ENCODE measurements around the gene PSAT1. TPM values are rescaled to one million over a fixed set of nuclear protein-coding genes. Genes with fewer than 3 reads are reported as not detected.

PSAT1 gene
- total and polyA plus RNA-seq, 2 experiments from 2014 or later: 414 to 486 TPM

DNA sequence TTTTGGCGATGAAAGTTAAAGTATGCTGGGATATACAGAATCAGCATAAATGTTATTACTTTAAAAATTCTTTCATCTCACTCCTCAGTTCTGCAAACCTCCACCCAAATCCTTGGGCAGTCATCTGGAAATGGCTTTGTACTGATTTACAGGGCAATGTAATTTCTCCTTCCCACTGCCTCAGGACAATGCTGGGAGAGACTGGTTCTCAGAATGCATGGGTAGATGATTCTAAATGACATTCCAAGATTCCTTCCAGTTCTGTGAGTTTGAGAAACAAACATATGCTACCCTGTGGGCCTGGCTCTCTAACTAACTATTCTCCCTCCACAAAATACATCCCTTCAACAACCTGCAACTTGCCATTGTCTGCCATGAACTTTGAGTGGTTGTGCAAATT is 7.5 kb upstream of the PSAT1 start:
- Mint-ChIP-seq H3K4me1 (peaks cover 10% of the 10 kb centered on the region), H3K27ac (no peak overlapping the region), H3K36me3 (ENCODE audit: low read depth) (no peaks in the 10 kb centered on the region), H3K27me3 (ENCODE audit: insufficient read depth, low read depth, poor library complexity) (no peaks in the 10 kb centered on the region), H3K9me3 (no peaks in the 10 kb centered on the region), H3K4me3 (no peak overlapping the region)
- H3K36me3 ChIP-seq (ENCODE audit: insufficient read depth): no peaks in the 10 kb centered on the region
- H4K20me1 ChIP-seq (replicated peaks; ENCODE audit: insufficient read depth): no peaks in the 10 kb centered on the region
- DNase-seq (ENCODE audit: low spot score) (no peak), ATAC-seq (no peak)
- H3K9me2 ChIP-seq (ENCODE audit: insufficient read depth): peaks cover 9% of the 10 kb centered on the region
- no peaks in the 10 kb centered on the region for H3K27me3 ChIP-seq (ENCODE audit: insufficient read depth)
- H3K4me2 ChIP-seq: no peak overlapping the region
- H3K27ac ChIP-seq (ENCODE audit: low read depth): no peak overlapping the region
- no peaks in the 10 kb centered on the region for H3F3A ChIP-seq (replicated peaks; ENCODE audit: low read depth)
- no peak overlapping the region for H2AFZ ChIP-seq
- H3K79me2 ChIP-seq (replicated peaks; ENCODE audit: insufficient read depth): no peaks in the 10 kb centered on the region
- H3K4me1 ChIP-seq (ENCODE audit: insufficient read depth): peaks cover 3% of the 10 kb centered on the region; the same call in 1 of the 2 replicates
- TF ChIP-seq ZNF114 (CRISPR knock-in tag; IDR thresholded peaks at IDR 0.05) (no peak), JUNB (IDR thresholded peaks at IDR 0.05; ENCODE audit: unreplicated experiment) (no peak), ZNF331 (CRISPR knock-in tag; IDR thresholded peaks at IDR 0.05; ENCODE audit: low read depth) (no peak), CREB1 (CRISPR knock-in tag; IDR thresholded peaks at IDR 0.05; ENCODE audit: low read depth) (no peak), EZH2phosphoT487 (IDR thresholded peaks at IDR 0.05; ENCODE audit: unreplicated experiment) (no peak), NANOG (IDR thresholded peaks at IDR 0.05; ENCODE audit: borderline replicate concordance) (no peak), STAT1 (IDR thresholded peaks at IDR 0.05; ENCODE audit: unreplicated experiment) (no peak), EZH2 (IDR thresholded peaks at IDR 0.05; ENCODE audit: low read depth, unreplicated experiment) (no peak), POLR2AphosphoS5 (IDR thresholded peaks at IDR 0.05; ENCODE audit: low read depth) (no peak)
- TF ChIP-seq, protein P1, sequence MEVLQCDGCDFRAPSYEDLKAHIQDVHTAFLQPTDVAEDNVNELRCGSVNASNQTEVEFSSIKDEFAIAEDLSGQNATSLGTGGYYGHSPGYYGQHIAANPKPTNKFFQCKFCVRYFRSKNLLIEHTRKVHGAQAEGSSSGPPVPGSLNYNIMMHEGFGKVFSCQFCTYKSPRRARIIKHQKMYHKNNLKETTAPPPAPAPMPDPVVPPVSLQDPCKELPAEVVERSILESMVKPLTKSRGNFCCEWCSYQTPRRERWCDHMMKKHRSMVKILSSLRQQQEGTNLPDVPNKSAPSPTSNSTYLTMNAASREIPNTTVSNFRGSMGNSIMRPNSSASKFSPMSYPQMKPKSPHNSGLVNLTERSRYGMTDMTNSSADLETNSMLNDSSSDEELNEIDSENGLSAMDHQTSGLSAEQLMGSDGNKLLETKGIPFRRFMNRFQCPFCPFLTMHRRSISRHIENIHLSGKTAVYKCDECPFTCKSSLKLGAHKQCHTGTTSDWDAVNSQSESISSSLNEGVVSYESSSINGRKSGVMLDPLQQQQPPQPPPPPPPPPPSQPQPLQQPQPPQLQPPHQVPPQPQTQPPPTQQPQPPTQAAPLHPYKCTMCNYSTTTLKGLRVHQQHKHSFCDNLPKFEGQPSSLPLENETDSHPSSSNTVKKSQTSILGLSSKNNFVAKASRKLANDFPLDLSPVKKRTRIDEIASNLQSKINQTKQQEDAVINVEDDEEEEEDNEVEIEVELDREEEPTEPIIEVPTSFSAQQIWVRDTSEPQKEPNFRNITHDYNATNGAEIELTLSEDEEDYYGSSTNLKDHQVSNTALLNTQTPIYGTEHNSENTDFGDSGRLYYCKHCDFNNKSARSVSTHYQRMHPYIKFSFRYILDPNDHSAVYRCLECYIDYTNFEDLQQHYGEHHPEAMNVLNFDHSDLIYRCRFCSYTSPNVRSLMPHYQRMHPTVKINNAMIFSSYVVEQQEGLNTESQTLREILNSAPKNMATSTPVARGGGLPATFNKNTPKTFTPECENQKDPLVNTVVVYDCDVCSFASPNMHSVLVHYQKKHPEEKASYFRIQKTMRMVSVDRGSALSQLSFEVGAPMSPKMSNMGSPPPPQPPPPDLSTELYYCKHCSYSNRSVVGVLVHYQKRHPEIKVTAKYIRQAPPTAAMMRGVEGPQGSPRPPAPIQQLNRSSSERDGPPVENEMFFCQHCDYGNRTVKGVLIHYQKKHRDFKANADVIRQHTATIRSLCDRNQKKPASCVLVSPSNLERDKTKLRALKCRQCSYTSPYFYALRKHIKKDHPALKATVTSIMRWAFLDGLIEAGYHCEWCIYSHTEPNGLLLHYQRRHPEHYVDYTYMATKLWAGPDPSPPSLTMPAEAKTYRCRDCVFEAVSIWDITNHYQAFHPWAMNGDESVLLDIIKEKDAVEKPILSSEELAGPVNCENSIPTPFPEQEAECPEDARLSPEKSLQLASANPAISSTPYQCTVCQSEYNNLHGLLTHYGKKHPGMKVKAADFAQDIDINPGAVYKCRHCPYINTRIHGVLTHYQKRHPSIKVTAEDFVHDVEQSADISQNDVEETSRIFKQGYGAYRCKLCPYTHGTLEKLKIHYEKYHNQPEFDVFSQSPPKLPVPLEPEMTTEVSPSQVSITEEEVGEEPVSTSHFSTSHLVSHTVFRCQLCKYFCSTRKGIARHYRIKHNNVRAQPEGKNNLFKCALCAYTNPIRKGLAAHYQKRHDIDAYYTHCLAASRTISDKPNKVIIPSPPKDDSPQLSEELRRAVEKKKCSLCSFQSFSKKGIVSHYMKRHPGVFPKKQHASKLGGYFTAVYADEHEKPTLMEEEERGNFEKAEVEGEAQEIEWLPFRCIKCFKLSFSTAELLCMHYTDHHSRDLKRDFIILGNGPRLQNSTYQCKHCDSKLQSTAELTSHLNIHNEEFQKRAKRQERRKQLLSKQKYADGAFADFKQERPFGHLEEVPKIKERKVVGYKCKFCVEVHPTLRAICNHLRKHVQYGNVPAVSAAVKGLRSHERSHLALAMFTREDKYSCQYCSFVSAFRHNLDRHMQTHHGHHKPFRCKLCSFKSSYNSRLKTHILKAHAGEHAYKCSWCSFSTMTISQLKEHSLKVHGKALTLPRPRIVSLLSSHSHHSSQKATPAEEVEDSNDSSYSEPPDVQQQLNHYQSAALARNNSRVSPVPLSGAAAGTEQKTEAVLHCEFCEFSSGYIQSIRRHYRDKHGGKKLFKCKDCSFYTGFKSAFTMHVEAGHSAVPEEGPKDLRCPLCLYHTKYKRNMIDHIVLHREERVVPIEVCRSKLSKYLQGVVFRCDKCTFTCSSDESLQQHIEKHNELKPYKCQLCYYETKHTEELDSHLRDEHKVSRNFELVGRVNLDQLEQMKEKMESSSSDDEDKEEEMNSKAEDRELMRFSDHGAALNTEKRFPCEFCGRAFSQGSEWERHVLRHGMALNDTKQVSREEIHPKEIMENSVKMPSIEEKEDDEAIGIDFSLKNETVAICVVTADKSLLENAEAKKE (CRISPR knock-in tag; IDR thresholded peaks at IDR 0.05): no peak
- TF ChIP-seq, protein P2, sequence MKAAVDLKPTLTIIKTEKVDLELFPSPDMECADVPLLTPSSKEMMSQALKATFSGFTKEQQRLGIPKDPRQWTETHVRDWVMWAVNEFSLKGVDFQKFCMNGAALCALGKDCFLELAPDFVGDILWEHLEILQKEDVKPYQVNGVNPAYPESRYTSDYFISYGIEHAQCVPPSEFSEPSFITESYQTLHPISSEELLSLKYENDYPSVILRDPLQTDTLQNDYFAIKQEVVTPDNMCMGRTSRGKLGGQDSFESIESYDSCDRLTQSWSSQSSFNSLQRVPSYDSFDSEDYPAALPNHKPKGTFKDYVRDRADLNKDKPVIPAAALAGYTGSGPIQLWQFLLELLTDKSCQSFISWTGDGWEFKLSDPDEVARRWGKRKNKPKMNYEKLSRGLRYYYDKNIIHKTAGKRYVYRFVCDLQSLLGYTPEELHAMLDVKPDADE (IDR thresholded peaks at IDR 0.05): no peak
- TF ChIP-seq, protein P3, sequence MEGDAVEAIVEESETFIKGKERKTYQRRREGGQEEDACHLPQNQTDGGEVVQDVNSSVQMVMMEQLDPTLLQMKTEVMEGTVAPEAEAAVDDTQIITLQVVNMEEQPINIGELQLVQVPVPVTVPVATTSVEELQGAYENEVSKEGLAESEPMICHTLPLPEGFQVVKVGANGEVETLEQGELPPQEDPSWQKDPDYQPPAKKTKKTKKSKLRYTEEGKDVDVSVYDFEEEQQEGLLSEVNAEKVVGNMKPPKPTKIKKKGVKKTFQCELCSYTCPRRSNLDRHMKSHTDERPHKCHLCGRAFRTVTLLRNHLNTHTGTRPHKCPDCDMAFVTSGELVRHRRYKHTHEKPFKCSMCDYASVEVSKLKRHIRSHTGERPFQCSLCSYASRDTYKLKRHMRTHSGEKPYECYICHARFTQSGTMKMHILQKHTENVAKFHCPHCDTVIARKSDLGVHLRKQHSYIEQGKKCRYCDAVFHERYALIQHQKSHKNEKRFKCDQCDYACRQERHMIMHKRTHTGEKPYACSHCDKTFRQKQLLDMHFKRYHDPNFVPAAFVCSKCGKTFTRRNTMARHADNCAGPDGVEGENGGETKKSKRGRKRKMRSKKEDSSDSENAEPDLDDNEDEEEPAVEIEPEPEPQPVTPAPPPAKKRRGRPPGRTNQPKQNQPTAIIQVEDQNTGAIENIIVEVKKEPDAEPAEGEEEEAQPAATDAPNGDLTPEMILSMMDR (conservative IDR thresholded peaks at IDR 0.05; ENCODE audit: low read depth in 2 of 2): no peak
- TF ChIP-seq, protein P4, sequence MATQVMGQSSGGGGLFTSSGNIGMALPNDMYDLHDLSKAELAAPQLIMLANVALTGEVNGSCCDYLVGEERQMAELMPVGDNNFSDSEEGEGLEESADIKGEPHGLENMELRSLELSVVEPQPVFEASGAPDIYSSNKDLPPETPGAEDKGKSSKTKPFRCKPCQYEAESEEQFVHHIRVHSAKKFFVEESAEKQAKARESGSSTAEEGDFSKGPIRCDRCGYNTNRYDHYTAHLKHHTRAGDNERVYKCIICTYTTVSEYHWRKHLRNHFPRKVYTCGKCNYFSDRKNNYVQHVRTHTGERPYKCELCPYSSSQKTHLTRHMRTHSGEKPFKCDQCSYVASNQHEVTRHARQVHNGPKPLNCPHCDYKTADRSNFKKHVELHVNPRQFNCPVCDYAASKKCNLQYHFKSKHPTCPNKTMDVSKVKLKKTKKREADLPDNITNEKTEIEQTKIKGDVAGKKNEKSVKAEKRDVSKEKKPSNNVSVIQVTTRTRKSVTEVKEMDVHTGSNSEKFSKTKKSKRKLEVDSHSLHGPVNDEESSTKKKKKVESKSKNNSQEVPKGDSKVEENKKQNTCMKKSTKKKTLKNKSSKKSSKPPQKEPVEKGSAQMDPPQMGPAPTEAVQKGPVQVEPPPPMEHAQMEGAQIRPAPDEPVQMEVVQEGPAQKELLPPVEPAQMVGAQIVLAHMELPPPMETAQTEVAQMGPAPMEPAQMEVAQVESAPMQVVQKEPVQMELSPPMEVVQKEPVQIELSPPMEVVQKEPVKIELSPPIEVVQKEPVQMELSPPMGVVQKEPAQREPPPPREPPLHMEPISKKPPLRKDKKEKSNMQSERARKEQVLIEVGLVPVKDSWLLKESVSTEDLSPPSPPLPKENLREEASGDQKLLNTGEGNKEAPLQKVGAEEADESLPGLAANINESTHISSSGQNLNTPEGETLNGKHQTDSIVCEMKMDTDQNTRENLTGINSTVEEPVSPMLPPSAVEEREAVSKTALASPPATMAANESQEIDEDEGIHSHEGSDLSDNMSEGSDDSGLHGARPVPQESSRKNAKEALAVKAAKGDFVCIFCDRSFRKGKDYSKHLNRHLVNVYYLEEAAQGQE (IDR thresholded peaks at IDR 0.05; ENCODE audit: unreplicated experiment): no peak
- H3K4me3 ChIP-seq: no peak overlapping the region
